ENCODE data around the gene LRRC57. TPM values are rescaled to one million over a fixed set of nuclear protein-coding genes. Genes with fewer than 3 reads are reported as not detected.
A peak's percentile ranks its signal among the peaks of the same experiment; 100 is the strongest.
"Not testable (repeated sequence)": the region's sequence is repeated elsewhere in the genome, so short reads cannot be mapped to it uniquely, and the experiment has no call there.

The LRRC57 gene
- polyA plus RNA-seq (2014; cell fraction: cytosol; rRNA removed), result 17.1 and 26.6 TPM in 2 replicates
- 10.2 and 10.6 TPM in 2 replicates for polyA plus RNA-seq (2014; cell fraction: nucleus; rRNA removed)

GRCh38 chr15:42548249-42549031 lies at the start of gene LRRC57, which contains the start of gene HAUS2:
Gene LRRC57, minus strand, starts transcription at chr15:42548793. Its CDS starts 359 bp downstream, at chr15:42548434.
Gene HAUS2, plus strand, starts transcription at chr15:42548838. Its CDS starts 35 bp downstream, at chr15:42548873.
- peak; percentile 89 for DNase-seq (ENCODE audit: low spot score)

GRCh38 chr15:42595626-42596240 lies 47.1 kb upstream of the LRRC57 start:
- no peak for DNase-seq (ENCODE audit: low spot score)

GRCh38 chr15:42594095-42594494 lies 45.5 kb upstream of the LRRC57 start:
- DNase-seq (ENCODE audit: low spot score), result no peak

- DNase-seq (ENCODE audit: low spot score), result no peak
Observed at GRCh38 chr15:42593143-42593542, 44.5 kb upstream of the LRRC57 start.

- no peak for DNase-seq (ENCODE audit: low spot score)
Observed at GRCh38 chr15:42592716-42593115, 44.1 kb upstream of the LRRC57 start.

- DNase-seq (ENCODE audit: low spot score), result no peak
Observed at GRCh38 chr15:42591238-42591934, 42.8 kb upstream of the LRRC57 start.

GRCh38 chr15:42590619-42591237 lies 42.1 kb upstream of the LRRC57 start:
- no peak for DNase-seq (ENCODE audit: low spot score)

- DNase-seq (ENCODE audit: low spot score), result no peak
Observed at GRCh38 chr15:42584031-42584765, 35.6 kb upstream of the LRRC57 start.

GRCh38 chr15:42582569-42583375 lies 34.2 kb upstream of the LRRC57 start:
- no peak for DNase-seq (ENCODE audit: low spot score)

GRCh38 chr15:42581272-42581730 lies 32.7 kb upstream of the LRRC57 start:
- peak; percentile 82 for DNase-seq (ENCODE audit: low spot score)

- no peak for DNase-seq (ENCODE audit: low spot score)
Observed at GRCh38 chr15:42578984-42579537, 30.5 kb upstream of the LRRC57 start.

- DNase-seq (ENCODE audit: low spot score), result no peak
Observed at GRCh38 chr15:42577514-42578031, 29.0 kb upstream of the LRRC57 start.

- DNase-seq (ENCODE audit: low spot score), result no peak
Observed at GRCh38 chr15:42576776-42577175, 28.2 kb upstream of the LRRC57 start.

GRCh38 chr15:42576040-42576594 lies 27.5 kb upstream of the LRRC57 start:
- peak; percentile 20 for DNase-seq (ENCODE audit: low spot score)

- peak; percentile 99 for DNase-seq (ENCODE audit: low spot score)
Observed at GRCh38 chr15:42575188-42576039, 26.8 kb upstream of the LRRC57 start, which contains the start of gene STARD9. Gene STARD9, plus strand, starts transcription at chr15:42575606. Its CDS starts 110 bp downstream, at chr15:42575716.

- no peak for DNase-seq (ENCODE audit: low spot score)
Observed at GRCh38 chr15:42558739-42559138, 10.1 kb upstream of the LRRC57 start.

- DNase-seq (ENCODE audit: low spot score), result not testable (repeated sequence)
Observed at GRCh38 chr15:42556550-42557207, 8.1 kb upstream of the LRRC57 start.

Measured in SK-N-DZ (cell line).